Sigmoid colon (tissue), 7 donors: ENCODE results near the gene HIVEP2. TPM values are rescaled to one million over a fixed set of nuclear protein-coding genes. Genes with fewer than 3 reads are reported as not detected.

Source experiments
- DNase-seq: peaks from one replicate; pipeline ENCODE4 v3.0.0-alpha.2; 2019
- H3K27ac ChIP-seq, 4 donors: fragments of 200-600 bp; sonication (generic); one replicate each; pipeline ENCODE4 v1.5.1; 2016 to 2019; ENCODE audit warnings: mild to moderate bottlenecking in 1 of 4
- H3K27me3 ChIP-seq, 3 donors: fragments of 200-600 bp; sonication (generic); one replicate each; pipeline ENCODE4 v1.5.1; 2019; ENCODE audit warnings: mild to moderate bottlenecking in 1 of 3
- H3K36me3 ChIP-seq, 4 donors: fragments of 200-600 bp; sonication (generic); one replicate each; pipeline ENCODE4 v1.5.1; 2016 to 2019
- H3K4me1 ChIP-seq, 4 donors: fragments of 200-600 bp; sonication (generic); one replicate each; pipeline ENCODE4 v1.5.1; 2017 to 2019
- H3K4me3 ChIP-seq, 4 donors: fragments of 200-600 bp; sonication (generic); one replicate each; pipeline ENCODE4 v1.5.1; 2017 to 2019; ENCODE audit warnings: mild to moderate bottlenecking in 2 of 4, moderate library complexity in 1 of 4
- H3K9me3 ChIP-seq, 4 donors: fragments of 200-600 bp in 3 of 4; sonication (generic) in 3 of 4; one replicate each; pipeline versions ENCODE4 v1.5.1 to v1.6.1; 2013 to 2019
- CTCF ChIP-seq, 4 experiments: fragments of 450-650 bp in 3 of 4; fragments of 200-600 bp in 1 of 4; IDR thresholded peaks; one replicate each; pipeline ENCODE4 v1.5.1; 2016 to 2019; ENCODE audit warnings: antibody characterized with exemption in 4 of 4, mild to moderate bottlenecking in 3 of 4, moderate library complexity in 2 of 4
- EP300 ChIP-seq, 4 donors: sonication (generic); formaldehyde crosslinking; IDR thresholded peaks; one replicate each; pipeline ENCODE4 v1.6.1; 2017; ENCODE audit warnings: antibody characterized with exemption in 4 of 4
- POLR2A ChIP-seq, 2 donors: fragments of 450-650 bp; IDR thresholded peaks; one replicate each; pipeline ENCODE4 v1.6.1; 2016; ENCODE audit warnings: antibody characterized with exemption in 2 of 2, mild to moderate bottlenecking in 2 of 2, moderate library complexity in 2 of 2
- POLR2AphosphoS5 ChIP-seq, 4 donors: sonication (generic); formaldehyde crosslinking; IDR thresholded peaks; one replicate each; pipeline ENCODE4 v1.6.1; 2017; ENCODE audit warnings: antibody characterized with exemption in 4 of 4
- WGBS, 2 donors: extraction: QIAGEN DNeasy Blood & Tissue Kit; methylation state at CpG; one replicate each; pipeline ENCODE4 v1.1.7; 2013; 5-methylcytosine and 5-hydroxymethylcytosine counted together
- intact Hi-C: fragments of 100-400 bp; cut with DNase I; formaldehyde crosslinking; loops from one replicate; pipeline ENCODE4 v1.15.1; 2023
- polyA plus RNA-seq, 3 donors: library from polyadenylated mRNA; stranded (reverse); fragments of 200-250 nt; gene quantifications; one replicate each; pipeline ENCODE4 v1.2.3, GENCODE V29; 2013
- total RNA-seq, 4 donors: library from RNA; depleted of rRNA; stranded (reverse); fragments of >200 nt; gene quantifications; one replicate each; pipeline ENCODE4 v1.1.0, GENCODE V29; 2016
- donor health status: healthy with polysubstance abuse.
- donor health status: Bipolar disorder and iron deficiency.
- donor health status: healthy.

The HIVEP2 gene
- total and polyA plus RNA-seq, 7 donors: 1.8 to 21.7 (median 11.5) TPM

DNA sequence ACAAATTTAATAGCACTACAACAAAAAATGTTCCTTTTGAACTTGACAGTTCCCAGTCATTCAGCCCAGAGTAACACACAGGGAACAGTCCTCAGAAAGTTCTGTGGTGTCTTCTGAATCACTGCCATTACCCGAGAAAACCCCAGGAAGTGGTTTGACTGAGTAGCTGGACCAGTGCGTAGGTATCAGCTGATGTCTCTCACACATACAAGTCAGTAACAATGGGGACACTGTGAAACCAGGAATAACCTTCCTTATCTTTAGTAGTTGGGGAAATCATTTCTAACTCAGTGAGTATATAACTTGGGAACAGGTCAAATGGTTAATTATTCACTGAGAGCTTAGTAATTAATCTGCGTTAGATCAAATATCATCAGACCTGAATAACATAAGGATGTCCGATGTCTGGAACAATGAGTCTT is 73.1 kb downstream of the HIVEP2 start:
- H3K36me3 ChIP-seq: no peaks in the 10 kb centered on the region
- H3K4me1 ChIP-seq: peaks cover 0 to 29% (median 8%) of the 10 kb centered on the region in 4 donors
- no peak for DNase-seq
- H3K9me3 ChIP-seq: no peaks in the 10 kb centered on the region
- no peaks in the 10 kb centered on the region for H3K27me3 ChIP-seq
- peak overlapping the region in 2 of 4 donors; percentile 32 to 34 for H3K27ac ChIP-seq
- no peak overlapping the region for H3K4me3 ChIP-seq
- intact Hi-C loops: no loop called here
- WGBS, 2 donors: 7 to 40% methylated on average over 4 of the region's 4 CpGs
- no peak for TF ChIP-seq POLR2A (IDR thresholded peaks at IDR 0.05)
- no peak for TF ChIP-seq EP300 (IDR thresholded peaks at IDR 0.05)
- TF ChIP-seq POLR2AphosphoS5 (IDR thresholded peaks at IDR 0.05): peak in 2 of 4 donors; percentile 10 to 40

GRCh38 chr6:142870787-142871415 is 74.1 kb downstream of the HIVEP2 start:
- no peak for DNase-seq
- H3K36me3 ChIP-seq: no peaks in the 10 kb centered on the region
- H3K27me3 ChIP-seq: no peaks in the 10 kb centered on the region
- TF ChIP-seq EP300 (IDR thresholded peaks at IDR 0.05) (no peak), CTCF (IDR thresholded peaks at IDR 0.05) (no peak), POLR2AphosphoS5 (IDR thresholded peaks at IDR 0.05) (no peak), POLR2A (IDR thresholded peaks at IDR 0.05) (no peak)
- no peak overlapping the region for H3K27ac ChIP-seq
- intact Hi-C loops: no loop called here
- no peaks in the 10 kb centered on the region for H3K9me3 ChIP-seq
- peaks cover 0 to 31% (median 10%) of the 10 kb centered on the region in 4 donors for H3K4me1 ChIP-seq
- no peak overlapping the region for H3K4me3 ChIP-seq
- WGBS, 2 donors: 83 to 97% methylated on average over 4 of the region's 4 CpGs

- Histone ChIP-seq H3K27ac (no peak overlapping the region), H3K27me3 (no peaks in the 10 kb centered on the region), H3K4me1 (peaks cover 0 to 43% (median 16%) of the 10 kb centered on the region in 4 donors), H3K36me3 (no peaks in the 10 kb centered on the region), H3K4me3 (no peak overlapping the region), H3K9me3 (no peaks in the 10 kb centered on the region)
- WGBS, 2 donors: 90 to 95% methylated on average over 2 of the region's 2 CpGs
- intact Hi-C loops: no loop called here
- no peak for DNase-seq
- no peak for TF ChIP-seq EP300 (IDR thresholded peaks at IDR 0.05)
- no peak for TF ChIP-seq POLR2AphosphoS5 (IDR thresholded peaks at IDR 0.05)
- TF ChIP-seq CTCF (IDR thresholded peaks at IDR 0.05): no peak
- no peak for TF ChIP-seq POLR2A (IDR thresholded peaks at IDR 0.05)
These were observed 76.1 kb downstream of the HIVEP2 start for GRCh38 chr6:142868917-142869316.

DNA sequence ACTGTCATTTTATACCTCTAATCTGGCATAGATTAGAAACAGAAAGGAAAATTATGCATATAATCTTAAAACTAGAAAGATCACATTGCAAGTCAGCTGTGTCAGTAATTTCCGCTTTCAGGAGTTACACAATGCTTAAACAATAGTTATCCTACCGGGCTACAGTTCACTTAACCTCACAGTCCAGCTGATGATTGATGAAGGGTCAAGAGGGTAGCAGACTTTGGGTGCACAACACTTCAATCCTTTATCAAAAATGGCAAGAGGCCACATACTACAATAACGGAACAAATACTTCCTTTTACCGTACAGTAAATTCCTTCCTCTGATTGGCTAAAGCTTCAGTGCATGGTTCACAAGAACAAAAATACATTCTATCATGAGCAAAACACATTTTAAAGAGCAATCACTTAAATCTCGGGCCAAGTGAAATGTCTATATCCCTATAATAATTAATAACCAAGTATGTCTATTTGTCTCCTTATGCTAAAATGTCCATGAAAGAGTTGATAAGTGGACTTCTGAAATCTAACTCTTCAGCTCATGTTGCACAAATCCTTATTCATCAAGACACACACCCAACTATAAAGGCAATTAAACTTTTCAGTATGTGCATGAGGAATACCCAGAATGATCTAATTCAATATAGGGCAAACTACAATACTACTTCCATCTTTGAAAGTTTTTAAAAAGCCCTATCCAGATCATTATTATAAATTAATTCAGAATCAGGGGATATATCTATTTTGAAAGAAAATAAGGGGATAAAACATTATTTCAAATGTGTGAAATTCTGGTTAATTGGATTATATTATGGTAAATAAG is 76.8 kb downstream of the HIVEP2 start:
- H3K4me1 ChIP-seq: peaks cover 0 to 43% (median 16%) of the 10 kb centered on the region in 4 donors
- 15 to 25% methylated on average over 5 of the region's 5 CpGs for WGBS, 2 donors
- H3K9me3 ChIP-seq: no peaks in the 10 kb centered on the region
- no peak overlapping the region for H3K27ac ChIP-seq
- H3K27me3 ChIP-seq: no peaks in the 10 kb centered on the region
- H3K4me3 ChIP-seq: no peak overlapping the region
- intact Hi-C loops: no loop called here
- TF ChIP-seq POLR2AphosphoS5 (IDR thresholded peaks at IDR 0.05): peak in 2 of 4 donors; percentile 12 to 13
- no peak for TF ChIP-seq CTCF (IDR thresholded peaks at IDR 0.05)
- DNase-seq: no peak
- no peaks in the 10 kb centered on the region for H3K36me3 ChIP-seq

DNA sequence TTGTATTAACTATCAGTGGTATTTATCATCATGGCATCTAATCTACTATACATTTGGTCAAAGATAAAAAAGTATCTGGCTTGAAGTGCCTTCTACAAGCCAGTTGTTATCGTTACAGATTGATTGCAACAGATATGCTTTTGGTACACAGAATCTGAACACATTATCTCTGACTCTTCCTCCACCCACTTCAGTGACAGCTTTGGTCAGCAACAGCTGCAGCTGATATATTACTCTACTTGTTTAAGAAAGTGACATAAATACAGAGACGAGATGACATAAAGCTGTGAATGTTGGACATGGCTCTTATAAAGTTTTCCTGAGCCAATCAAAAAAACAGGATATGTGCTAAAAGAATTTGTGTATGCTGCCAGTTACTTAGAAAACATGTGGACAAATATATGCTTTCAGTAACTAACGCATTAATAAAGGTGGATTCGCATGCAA is 77.6 kb downstream of the HIVEP2 start:
- H3K4me3 ChIP-seq: no peak overlapping the region
- no peaks in the 10 kb centered on the region for H3K9me3 ChIP-seq
- H3K27ac ChIP-seq: peak overlapping the region in 1 of 4 donors; percentile 17
- DNase-seq: no peak
- WGBS, 2 donors: 51% methylated on average over 4 of the region's 4 CpGs
- intact Hi-C loops: no loop called here
- H3K4me1 ChIP-seq: peaks cover 0 to 38% (median 16%) of the 10 kb centered on the region in 4 donors
- no peak for TF ChIP-seq POLR2AphosphoS5 (IDR thresholded peaks at IDR 0.05)
- no peak for TF ChIP-seq CTCF (IDR thresholded peaks at IDR 0.05)
- no peak for TF ChIP-seq EP300 (IDR thresholded peaks at IDR 0.05)
- no peak for TF ChIP-seq POLR2A (IDR thresholded peaks at IDR 0.05)
- H3K27me3 ChIP-seq: no peaks in the 10 kb centered on the region
- no peaks in the 10 kb centered on the region for H3K36me3 ChIP-seq
